GM21367 (cell line): ENCODE measurements around the gene CA6.
"Not testable (repeated sequence)": the region's sequence is repeated elsewhere in the genome, so short reads cannot be mapped to it uniquely, and the experiment has no call there.

Experiments
- ATAC-seq: cut with Tn5 transposase; IDR thresholded peaks from one replicate; pipeline ENCODE4 v1.9.1; 2021; ENCODE audit not compliant: unreplicated experiment

The CA6 gene

DNA sequence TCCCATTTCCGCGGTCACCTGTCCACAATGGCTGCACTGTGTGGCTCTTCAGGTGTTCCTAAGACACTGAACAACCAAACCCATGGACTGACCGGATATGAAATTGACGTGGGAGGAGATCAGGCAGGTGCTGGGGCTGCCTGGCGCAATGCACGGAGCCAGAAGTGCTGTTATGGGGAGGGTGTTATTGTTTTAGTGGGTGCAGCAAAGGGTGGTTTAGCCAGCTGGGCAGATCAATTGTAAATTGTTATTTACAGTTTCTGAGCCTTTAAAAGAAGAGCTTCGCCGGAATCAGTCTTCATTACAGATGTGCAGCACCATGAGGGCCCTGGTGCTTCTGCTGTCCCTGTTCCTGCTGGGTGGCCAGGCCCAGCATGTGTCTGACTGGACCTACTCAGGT lies at the start of gene CA6:
CA6 (plus strand) TSS at position 301 of the 400 bp plus-strand sequence; CDS start at position 320, 19 bp downstream.
- ATAC-seq, result no peak

DNA sequence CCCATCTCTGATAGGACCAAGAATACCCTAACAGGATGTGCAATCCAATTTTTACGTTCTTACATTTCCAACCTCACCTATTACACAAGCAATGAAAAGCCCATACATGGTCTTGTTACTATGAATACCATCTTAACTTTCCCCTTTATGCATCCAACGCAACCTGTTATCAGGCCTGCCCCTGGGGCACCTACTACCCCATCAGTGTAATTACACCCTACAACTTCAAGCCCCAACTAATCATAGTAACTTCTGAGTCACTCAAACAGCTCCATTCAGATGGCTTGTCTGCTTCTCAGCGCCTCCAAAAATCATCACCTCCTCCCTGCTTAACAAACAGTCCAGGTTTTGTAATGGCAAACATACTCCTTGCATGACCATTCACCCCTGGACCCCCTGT lies 48.9 kb upstream of the CA6 start:
- ATAC-seq, result not testable (repeated sequence)

DNA sequence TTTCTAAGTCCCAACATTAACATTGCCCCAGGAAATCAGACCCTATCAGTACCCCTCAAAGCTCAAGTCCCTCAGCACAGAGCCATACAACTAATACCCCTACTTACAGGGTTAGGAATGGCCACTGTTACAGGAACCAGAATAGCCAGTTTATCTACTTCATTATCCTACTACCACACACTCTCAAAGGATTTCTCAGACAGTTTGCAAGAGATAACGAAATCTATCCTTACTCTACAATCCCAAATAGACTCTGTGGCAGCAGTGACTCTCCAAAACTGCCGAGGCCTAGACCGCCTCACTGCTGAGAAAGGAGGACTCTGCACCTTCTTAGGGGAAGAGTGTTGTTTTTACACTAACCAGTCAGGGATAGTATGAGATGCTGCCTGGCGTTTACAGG lies 48.2 kb upstream of the CA6 start:
- ATAC-seq, result not testable (repeated sequence)

DNA sequence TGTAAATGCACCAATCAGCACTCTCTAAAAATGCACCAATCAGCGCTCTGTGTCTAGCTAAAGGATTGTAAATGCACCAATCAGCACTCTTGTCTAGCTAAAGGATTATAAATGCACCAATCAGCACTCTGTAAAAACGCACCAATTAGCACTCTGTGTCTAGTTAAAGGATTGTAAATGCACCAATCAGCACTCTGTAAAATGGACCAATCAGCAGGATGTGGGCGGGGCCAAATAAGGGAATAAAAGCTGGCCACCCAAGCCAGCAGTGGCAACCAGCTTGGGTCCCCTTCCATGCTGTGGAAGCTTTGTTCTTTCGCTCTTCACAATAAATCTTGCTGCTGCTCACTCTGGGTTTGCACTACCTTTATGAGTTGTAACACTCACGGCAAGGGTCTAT lies 47.2 kb upstream of the CA6 start:
- not testable (repeated sequence) for ATAC-seq

DNA sequence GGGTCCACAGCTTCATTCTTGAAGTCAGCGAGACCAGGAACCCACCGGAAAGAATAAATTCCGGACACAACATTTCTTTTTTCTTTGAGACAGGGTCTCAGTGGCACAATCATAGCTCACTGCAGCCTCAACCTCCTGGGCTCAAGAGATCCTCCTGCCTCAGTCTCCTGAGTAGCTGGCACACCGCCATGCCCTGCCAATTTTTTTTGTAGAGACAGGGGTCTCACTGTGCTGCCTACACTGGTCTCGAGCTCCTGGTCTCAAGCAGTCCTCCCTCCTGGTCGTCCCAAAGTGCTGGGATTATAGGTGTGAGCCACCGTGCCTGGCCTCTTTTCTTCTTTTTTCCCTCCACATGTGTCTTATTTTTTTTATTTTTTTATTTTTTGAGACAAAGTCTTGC lies 46.6 kb upstream of the CA6 start:
- no peak for ATAC-seq

DNA sequence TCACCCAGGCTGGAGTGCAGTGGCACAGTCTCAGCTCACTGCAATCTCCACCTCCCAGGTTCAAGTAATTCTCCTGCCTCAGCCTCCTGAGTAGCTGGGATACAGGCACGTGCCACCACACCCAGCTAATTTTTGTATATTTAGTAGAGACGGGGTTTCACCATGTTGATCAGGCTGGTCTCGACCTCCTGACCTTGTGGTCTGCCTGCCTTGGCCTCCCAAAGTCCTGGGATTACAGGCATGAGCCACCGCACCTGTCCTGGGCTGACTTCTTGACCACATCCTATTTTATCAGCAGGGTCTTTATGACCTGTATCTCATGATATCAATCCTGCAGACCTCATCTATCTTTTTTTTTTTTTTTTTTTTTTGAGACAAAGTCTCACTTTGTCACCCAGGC lies 45.0 kb upstream of the CA6 start:
- not testable (repeated sequence) for ATAC-seq

DNA sequence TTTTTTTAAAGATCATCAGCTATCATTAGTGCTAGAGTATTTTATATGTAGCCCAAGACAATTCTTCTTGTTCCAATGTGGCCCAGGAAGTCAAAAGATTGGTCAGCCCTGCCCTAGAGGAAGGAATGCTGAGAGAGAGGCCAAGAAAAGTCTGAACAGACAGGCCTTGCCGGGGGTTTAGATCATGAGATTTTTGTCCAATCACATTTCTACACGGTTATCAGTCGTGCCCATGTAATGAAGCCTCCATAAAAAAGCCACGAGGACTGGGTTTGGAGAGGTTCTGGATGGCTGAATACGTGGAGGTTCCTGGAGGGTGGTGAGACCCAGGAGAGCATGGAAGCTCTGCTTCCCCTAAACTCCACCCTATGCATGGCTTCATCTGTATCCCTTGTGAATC lies 42.9 kb upstream of the CA6 start:
- ATAC-seq, result no peak

DNA sequence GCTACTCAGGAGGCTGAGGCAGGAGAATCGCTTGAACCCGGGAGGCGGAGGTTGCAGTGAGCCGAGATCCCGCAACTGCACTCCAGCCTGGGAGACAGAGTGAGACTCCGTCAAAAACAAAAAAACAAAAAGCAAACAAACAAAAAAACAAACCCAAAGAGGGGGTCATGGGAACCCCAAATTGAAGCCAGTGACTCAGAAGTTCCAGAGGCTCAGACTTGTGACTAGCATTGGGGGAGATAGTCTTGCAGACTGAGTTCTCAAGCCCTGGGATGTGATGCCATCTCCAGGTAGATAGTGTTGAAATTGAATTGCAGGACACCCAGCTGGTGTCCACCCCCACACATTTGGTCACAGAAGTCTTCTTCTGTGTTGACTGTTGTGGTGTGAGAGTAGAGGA lies 42.3 kb upstream of the CA6 start:
- no peak for ATAC-seq

DNA sequence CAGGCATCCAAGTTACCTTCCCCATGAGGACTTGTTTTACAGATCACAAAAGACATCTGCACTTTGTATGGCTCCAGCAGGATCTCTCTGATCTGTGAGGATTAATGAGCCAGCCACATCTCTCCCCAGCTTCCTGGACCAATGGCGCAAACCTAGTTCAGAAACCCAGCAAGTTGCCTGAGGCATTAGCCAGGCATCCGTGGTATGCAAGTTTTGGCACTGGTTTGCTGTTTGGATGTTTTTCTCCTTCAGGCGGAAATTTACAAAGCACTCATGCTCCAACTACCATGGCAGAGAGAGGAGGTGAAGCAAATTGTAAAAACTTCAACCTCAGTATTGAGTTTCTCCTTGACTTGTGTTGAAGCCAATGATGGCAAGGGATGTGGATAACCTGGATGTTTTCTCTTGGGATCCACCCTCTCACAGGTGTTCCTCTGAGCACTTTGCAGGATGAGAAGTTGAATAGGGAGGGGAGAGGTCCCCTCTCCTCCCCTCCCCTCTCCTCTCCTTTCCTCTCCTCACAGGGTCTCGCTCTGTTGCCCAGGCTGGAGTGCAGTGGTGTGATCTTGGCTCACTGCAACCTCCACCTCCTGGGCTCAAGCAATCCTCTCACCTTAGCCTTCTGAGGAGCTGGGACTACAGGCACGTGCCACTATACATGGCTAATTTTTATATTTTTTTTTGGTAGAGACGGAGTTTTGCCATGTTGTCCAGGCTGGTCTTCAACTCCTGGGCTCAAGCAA lies 41.6 kb upstream of the CA6 start:
- no peak for ATAC-seq

DNA sequence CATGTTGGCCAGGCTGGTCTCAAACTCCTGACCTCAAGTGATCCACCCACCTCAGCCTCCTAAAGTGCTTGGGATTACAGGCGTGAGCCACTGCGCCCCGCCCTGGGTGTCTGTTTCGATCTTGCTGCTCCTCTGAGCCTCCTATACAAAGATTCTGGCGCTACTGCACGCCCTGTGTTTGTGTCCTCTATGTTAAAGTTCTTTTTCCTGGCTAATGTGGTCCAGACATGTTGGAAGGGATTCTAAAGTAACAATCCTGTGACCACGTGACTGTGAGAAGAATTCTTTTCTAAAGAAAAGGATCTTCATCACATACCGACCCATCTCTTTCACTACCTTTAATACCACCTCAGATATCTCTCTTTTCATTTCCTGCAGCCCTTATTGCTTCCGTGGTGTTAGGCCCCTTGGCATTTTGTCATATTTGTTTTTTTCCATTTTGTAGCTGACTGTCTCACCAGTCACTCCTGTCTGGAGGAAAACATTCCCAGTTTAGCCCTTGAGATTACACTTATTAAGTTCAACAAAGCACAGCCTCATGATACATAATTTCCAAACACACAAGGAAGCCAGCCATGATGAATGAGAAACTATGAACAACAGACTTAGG lies 40.0 kb upstream of the CA6 start:
- no peak for ATAC-seq

DNA sequence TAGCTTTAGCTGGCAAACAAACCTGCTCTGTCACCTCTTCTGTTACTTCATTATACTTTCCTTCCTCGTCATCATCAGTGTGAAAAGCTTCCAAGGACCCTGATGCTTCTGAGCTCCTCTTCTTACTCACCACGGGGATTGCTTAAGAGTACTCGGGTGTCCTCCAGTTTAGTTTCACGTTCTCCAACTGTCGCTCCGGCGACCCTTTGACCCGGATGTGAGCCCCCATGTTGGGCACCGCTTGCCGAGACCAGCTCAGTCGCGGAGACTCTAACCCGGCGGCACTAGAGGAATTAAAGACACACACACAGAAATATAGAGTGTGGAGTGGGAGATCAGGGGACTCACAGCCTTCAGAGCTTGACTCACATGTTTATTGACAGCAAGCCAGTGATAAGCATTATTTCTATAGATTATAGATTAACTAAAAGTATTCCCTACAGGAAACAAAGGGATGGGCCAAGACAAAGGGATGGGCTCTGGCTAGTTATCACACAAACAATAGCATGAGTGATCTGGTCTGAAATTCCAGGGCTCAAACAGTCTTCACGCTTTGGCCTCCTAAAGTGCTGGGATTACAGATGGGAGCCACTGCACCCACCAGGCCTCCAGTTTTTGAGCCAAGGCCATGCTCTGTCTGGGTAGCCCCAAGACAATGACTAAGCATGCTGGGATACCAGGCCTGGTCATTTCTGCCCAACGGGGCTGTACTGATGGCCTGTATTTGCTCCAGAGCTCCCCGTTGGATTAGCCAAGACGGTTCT lies 37.1 kb upstream of the CA6 start:
- no peak for ATAC-seq

DNA sequence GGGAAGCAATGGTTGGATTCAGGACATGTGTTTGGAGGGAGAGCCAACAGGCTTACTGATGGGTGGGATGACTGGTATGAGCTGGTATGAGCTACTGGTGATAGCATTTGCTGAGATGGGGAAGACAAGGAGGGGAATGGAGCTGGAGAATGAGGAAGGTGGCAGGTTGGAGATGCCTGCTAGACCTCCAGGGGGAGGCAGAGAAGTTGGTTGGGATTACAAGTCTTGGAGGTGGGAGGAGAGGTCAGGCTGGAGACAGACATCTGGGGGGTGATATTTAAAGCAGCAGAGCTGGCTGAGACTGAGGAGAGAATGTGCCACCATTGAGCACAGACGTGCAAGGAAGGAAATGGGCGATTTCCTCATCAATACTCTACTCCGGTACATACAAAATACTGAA lies 35.3 kb upstream of the CA6 start:
- ATAC-seq, result no peak

DNA sequence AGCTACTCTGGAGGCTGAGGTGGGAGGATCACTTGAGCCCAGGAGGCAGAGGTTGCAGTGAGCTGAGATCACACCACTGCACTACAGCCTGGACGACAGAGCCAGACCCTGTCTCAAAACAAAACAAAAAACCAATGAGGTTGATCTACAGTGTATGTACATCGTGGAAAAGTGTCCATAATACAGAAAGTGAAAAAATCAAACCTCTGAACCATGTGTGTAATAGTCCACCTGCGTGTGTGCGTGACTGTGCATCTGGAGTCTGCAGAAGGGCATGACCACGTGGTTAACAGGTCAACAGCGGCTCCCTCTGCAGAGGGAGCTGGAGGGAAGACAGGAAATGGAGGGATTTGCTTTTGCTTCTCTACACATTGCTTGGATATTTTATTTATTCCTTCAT lies 34.8 kb upstream of the CA6 start:
- no peak for ATAC-seq

DNA sequence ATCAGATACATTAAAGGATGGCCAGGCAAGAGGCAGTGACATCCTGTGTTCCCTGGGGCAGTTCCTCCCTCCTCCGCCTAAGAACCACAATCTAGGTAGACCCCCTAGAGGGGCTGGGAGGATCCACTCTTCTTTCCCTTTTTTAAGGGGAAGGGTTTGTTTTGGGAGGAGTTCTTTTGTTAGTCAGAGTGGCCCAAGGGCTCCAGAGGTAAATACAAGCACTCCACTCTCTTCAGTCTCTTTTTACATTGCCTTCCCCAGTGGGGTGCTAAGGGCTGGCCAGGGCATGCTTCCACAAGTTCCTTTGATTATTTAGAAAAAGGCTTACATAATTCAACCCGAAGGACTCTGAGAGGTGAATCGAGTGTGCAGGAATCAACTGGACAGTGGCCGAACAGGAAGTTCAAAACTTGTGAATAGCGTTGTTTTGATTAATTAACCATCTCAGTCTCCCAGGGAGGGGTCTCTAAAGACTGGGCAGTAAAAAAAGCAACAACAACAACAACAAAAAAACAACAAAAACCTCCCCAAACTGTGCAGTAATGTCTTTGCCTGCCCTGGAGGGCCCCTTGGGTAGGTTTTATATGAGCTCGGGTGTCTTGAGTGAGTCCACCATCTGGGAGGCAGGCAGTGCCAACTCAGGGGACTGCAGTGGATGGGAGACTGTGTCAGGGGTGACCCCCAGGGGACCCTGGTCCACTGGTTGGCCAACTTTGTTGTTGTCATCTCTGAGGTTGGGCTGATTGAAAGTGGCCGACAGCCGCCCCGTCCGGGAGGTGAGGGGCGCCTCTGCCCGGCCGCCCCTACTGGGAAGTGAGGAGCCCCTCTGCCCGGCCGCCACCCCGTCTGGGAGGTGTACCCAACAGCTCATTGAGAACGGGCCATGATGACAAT lies 34.0 kb upstream of the CA6 start:
- ATAC-seq, result no peak

DNA sequence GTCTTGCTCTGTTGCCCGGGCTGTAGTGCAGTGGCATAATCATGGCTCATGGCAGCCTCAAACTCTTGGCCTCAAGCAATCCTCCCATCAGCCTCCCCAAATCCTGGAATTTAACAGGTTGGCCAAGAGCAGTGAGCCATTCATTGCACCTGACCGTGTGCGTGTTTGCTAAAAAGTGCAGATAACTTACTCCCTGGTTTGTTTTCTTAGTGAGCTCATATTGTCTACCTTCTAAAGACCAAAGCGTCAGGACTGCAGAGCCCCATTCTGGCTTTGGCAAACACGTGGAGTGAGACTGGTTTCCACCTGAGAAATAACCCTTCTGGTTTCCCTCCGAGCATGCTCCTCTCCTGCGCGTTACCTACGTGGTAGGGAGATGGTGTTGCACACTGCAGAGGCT lies 32.2 kb upstream of the CA6 start:
- ATAC-seq, result no peak

DNA sequence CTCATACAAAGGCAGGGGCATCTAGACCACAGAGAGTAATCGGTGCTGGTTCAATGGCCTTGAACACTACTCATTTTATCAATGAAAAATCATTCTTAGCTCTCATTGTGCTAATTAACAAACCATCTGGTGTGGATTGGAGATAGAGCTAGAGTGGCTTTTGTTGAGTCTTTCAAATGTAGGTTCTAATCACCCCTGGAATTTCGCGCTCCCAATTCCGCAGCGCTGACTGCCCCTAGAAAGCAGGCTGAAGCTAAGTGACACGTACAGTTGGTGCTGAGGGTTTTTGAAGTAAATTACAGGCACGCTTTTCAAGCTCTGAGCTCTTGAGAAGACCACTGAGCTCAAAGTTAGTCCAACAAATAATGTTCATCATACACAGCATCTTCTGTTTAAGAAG lies 31.2 kb upstream of the CA6 start:
- no peak for ATAC-seq

DNA sequence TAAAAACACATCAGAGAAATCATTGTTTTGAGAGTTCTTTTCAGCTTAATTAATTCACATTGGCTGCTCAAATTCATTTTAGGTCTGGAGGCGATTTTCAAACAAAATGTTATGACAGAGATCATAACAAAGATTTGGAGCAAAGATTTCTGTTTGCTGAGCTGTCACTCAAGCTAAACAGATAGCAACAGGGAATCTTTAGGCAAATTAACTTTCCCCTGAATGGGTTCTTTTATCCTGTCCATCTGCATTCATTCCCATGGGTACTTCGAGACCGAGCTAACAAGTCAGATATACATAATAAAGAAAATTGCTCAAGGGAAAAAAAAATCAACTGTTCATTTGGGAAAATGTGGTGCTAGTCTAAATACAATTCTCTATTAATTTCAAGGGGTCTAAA lies 30.2 kb upstream of the CA6 start:
- ATAC-seq, result no peak

DNA sequence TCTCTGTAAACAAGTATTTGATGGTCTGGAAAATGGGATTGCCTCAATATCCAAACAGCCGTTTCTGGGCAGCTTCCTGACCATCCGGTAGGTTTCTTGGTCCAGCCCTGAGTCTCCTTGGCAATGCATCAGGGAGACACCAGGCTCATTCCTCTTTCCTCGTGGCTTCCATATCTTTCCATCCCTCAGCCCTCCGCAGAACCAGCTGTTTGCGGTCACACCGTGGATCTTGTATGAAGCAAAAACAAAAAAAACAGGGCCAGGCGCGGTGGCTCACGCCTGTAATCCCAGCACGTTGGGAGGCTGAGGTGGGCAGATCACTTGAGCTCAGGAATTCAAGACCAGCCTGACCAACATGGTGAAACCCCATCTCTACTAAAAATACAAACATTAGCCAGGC lies 28.1 kb upstream of the CA6 start:
- not testable (repeated sequence) for ATAC-seq

DNA sequence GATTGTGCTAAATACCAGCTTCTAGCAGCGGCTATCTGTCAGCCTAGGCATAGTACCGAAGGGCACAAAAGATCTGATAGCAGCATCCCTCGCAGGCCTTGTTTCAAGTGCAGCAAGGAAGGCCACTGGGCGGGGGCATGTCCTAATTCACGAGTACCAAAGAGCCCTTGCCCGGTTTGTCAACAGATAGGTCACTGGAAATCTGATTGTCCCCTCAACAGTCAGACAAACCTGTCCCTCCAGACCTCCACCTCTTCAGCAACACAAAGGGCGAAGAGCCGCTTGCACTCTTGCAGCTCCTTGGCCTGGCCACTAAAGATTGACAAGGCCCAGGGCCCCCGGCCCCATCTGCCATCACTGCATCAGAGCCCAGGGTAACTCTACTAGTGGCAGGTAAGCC lies 22.7 kb upstream of the CA6 start:
- ATAC-seq, result no peak

DNA sequence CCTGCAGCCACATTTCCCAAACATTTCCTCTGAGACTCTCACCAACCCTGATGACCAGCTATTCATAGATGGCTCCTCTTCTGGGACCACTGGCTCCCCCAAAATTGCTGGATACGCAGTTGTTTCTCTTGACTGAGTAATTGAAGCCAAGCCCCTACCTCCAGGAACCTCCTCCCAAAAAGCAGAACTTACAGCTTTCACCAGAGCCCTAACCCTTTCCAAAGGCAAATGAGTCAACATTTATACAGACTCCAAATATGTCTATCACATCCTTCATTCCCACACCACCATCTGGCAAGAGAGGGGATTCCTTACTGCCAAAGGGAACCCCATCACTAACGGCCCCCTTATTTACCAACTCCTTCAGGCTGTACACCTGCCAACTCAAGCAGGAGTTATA lies 20.3 kb upstream of the CA6 start:
- ATAC-seq, result no peak

DNA sequence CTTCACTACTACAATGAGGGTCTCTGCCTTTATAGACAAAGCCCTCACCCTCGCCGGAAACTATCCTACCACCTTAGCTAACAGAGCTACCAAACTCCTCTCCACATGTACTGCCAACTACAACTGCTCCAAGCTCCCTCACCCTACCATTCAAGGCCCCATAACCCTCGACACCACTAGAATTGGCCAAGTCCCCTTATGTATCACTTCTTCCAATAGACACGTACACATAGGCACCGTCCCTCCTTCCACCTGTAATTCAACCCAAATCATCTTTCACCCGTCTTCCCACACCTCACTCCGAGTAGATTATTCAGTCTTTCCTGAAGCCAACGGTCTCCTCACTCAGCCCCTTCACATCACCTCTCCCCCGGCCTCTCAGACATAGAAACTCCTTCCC lies 19.7 kb upstream of the CA6 start:
- ATAC-seq, result no peak
